Ovary (tissue), 9 donors: Measurements from ENCODE around the gene CC2D1A. TPM values are rescaled to one million over a fixed set of nuclear protein-coding genes. Genes with fewer than 3 reads are reported as not detected.

ENCODE experiments used
- DNase-seq, 5 donors: peaks; one replicate each; pipeline ENCODE4 v3.0.0-alpha.2; 2019 to 2020
- H3K27ac ChIP-seq, 2 donors: fragments of 200-600 bp; one replicate each; pipeline versions ENCODE4 v1.5.1 to v1.8.0; 2019 to 2022
- H3K27me3 ChIP-seq: fragments of 200-600 bp; one replicate; pipeline ENCODE4 v1.8.0; 2022
- H3K36me3 ChIP-seq: fragments of 200-600 bp; sonication (generic); one replicate; pipeline ENCODE4 v1.5.1; 2019
- H3K4me1 ChIP-seq: one replicate; pipeline ENCODE4 v1.8.1; 2013; ENCODE audit warnings: mild to moderate bottlenecking, moderate library complexity; ENCODE audit not compliant: insufficient read depth
- H3K4me3 ChIP-seq: fragments of 200-600 bp; sonication (generic); one replicate; pipeline ENCODE4 v1.5.1; 2017
- H3K9me3 ChIP-seq, 2 donors: fragments of 200-600 bp in 1 of 2; sonication (generic) in 1 of 2; one replicate each; pipeline versions ENCODE4 v1.5.1 to v1.8.1; 2013 to 2019; ENCODE audit warnings: mild to moderate bottlenecking in 1 of 2, moderate library complexity in 1 of 2
- EP300 ChIP-seq: sonication (generic); formaldehyde crosslinking; IDR thresholded peaks from one replicate; pipeline ENCODE4 v1.6.1; 2017; ENCODE audit warnings: antibody characterized with exemption
- POLR2A ChIP-seq: fragments of 450-650 bp; IDR thresholded peaks from one replicate; pipeline ENCODE4 v1.6.1; 2017; ENCODE audit warnings: antibody characterized with exemption, mild to moderate bottlenecking, moderate library complexity
- WGBS, 3 donors: extraction: QIAGEN DNeasy Blood & Tissue Kit in 1 of 3; methylation state at CpG; one replicate each; pipeline versions ENCODE4 v1.1.5 to v1.1.7; 2013 to 2017; 5-methylcytosine and 5-hydroxymethylcytosine counted together
- intact Hi-C, 4 donors: fragments of 100-400 bp; cut with DNase I; formaldehyde crosslinking; loops; one replicate each; pipeline versions ENCODE4 v1.11.0 to v1.15.1; 2022 to 2023
- polyA plus RNA-seq, 2 donors: library from polyadenylated mRNA; stranded (reverse); fragments of 200-250 nt in 1 of 2; fragments of 350-450 nt in 1 of 2; fragmentation: Illumina TruSeq in 1 of 2; extraction: RNeasy Lipid Tissue Mini Kit (QIAGEN cat#74804) in 1 of 2; gene quantifications; one replicate each; pipeline ENCODE4 v1.2.3, GENCODE V29; 2013 to 2014
- total RNA-seq, 7 donors: library from RNA; depleted of rRNA in 2 of 7; stranded (reverse); fragments of >200 nt in 2 of 7; fragmentation: NEBNext Ultra II Directional in 3 of 7; extraction: Animal tissue kit (Norgen Biotek cat#: 25700) in 3 of 7; gene quantifications; one replicate each; pipeline versions ENCODE4 v1.1.0 to v1.2.4, GENCODE V29; 2016 to 2023
- TF ChIP-seq, protein P1 (sequence below), 3 donors: fragments of 450-650 bp in 2 of 3; fragments of 200-600 bp in 1 of 3; IDR thresholded peaks; one replicate each; pipeline versions ENCODE4 v1.5.1 to v1.8.0; 2016 to 2022; ENCODE audit warnings: antibody characterized with exemption in 3 of 3, mild to moderate bottlenecking in 1 of 3
- donor health status: DM: no; HTN: no; CAD: no; lungs with moderate emphysema.
- donor health status: DM: no; HTN: no; CAD: no.
- donor health status: Bipolar disorder and iron deficiency.
- donor health status: DM: yes; HTN: yes; CAD: no.
- donor health status: DM: no; HTN: no; CAD: no.
- donor health status: DM: yes; HTN: yes; CAD: no.

Gene CC2D1A
- total and polyA plus RNA-seq, 9 donors: 13.1 to 38.1 (median 29.6) TPM

- Histone ChIP-seq H3K27me3 (no peaks in the 10 kb centered on the region), H3K27ac (no peak overlapping the region), H3K4me3 (no peak overlapping the region), H3K4me1 (no peaks in the 10 kb centered on the region), H3K36me3 (no peaks in the 10 kb centered on the region), H3K9me3 (no peaks in the 10 kb centered on the region)
- WGBS, 3 donors: 70 to 79% (median 77%) methylated on average over 9 to 12 of the region's 12 CpGs
- TF ChIP-seq, protein P1, sequence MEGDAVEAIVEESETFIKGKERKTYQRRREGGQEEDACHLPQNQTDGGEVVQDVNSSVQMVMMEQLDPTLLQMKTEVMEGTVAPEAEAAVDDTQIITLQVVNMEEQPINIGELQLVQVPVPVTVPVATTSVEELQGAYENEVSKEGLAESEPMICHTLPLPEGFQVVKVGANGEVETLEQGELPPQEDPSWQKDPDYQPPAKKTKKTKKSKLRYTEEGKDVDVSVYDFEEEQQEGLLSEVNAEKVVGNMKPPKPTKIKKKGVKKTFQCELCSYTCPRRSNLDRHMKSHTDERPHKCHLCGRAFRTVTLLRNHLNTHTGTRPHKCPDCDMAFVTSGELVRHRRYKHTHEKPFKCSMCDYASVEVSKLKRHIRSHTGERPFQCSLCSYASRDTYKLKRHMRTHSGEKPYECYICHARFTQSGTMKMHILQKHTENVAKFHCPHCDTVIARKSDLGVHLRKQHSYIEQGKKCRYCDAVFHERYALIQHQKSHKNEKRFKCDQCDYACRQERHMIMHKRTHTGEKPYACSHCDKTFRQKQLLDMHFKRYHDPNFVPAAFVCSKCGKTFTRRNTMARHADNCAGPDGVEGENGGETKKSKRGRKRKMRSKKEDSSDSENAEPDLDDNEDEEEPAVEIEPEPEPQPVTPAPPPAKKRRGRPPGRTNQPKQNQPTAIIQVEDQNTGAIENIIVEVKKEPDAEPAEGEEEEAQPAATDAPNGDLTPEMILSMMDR (IDR thresholded peaks at IDR 0.05): no peak
- TF ChIP-seq POLR2A (no peak), EP300 (no peak)
- intact Hi-C loops: no loop called here
- no peak for DNase-seq
Measured at GRCh38 chr19:13929340-13929739, 23.3 kb downstream of the CC2D1A start.

DNA sequence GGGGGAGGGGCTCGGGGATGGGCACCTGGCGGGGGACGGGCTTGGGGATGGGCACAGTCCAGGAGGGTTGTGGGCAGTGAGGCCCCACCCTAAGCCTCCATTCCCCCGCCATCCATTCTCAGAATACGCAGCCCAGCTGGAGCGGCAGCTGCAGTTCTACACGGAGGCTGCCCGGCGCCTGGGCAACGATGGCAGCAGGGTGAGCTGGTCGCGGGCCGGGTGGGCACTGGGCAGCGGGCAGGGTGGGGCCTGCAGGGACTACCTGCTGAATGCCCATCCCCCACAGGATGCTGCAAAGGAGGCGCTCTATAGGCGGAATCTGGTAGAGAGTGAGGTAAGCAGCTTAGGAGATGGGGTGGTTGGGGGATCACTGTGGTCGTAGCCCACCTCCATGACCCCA lies 24.0 kb downstream of the CC2D1A start:
- TF ChIP-seq EP300: no peak
- no peak for TF ChIP-seq POLR2A
- TF ChIP-seq, protein P1 (IDR thresholded peaks at IDR 0.05): no peak
- WGBS, 3 donors: 78 to 83% (median 82%) methylated on average over 16 to 17 of the region's 17 CpGs
- Histone ChIP-seq H3K36me3 (no peaks in the 10 kb centered on the region), H3K4me3 (no peak overlapping the region), H3K27ac (no peak overlapping the region), H3K9me3 (no peaks in the 10 kb centered on the region), H3K4me1 (no peaks in the 10 kb centered on the region), H3K27me3 (no peaks in the 10 kb centered on the region)
- no peak for DNase-seq
- intact Hi-C loops: no loop called here

GRCh38 chr19:13930402-13930801 lies 24.4 kb downstream of the CC2D1A start:
- Histone ChIP-seq H3K27ac (no peak overlapping the region), H3K4me3 (no peak overlapping the region), H3K36me3 (no peaks in the 10 kb centered on the region), H3K27me3 (no peaks in the 10 kb centered on the region), H3K9me3 (no peaks in the 10 kb centered on the region), H3K4me1 (no peaks in the 10 kb centered on the region)
- 79 to 86% (median 82%) methylated on average over 17 of the region's 17 CpGs for WGBS, 3 donors
- no peak for DNase-seq
- no peak for TF ChIP-seq POLR2A
- TF ChIP-seq EP300: no peak
- TF ChIP-seq, protein P1 (IDR thresholded peaks at IDR 0.05): no peak
- intact Hi-C loops: no loop called here

- WGBS, 3 donors: 78 to 83% (median 79%) methylated on average over 25 to 30 of the region's 30 CpGs
- H3K36me3 ChIP-seq: no peaks in the 10 kb centered on the region
- no peaks in the 10 kb centered on the region for H3K4me1 ChIP-seq
- TF ChIP-seq, protein P1 (IDR thresholded peaks at IDR 0.05): no peak
- no peak for TF ChIP-seq EP300
- intact Hi-C loops: no loop called here
- H3K4me3 ChIP-seq: no peak overlapping the region
- no peaks in the 10 kb centered on the region for H3K27me3 ChIP-seq
- DNase-seq: no peak
- H3K9me3 ChIP-seq: no peaks in the 10 kb centered on the region
- no peak overlapping the region for H3K27ac ChIP-seq
Measured at GRCh38 chr19:13931391-13932148, 25.6 kb downstream of the CC2D1A start.
